Measurements from ENCODE around the gene CPLX1. TPM values are rescaled to one million over a fixed set of nuclear protein-coding genes. Genes with fewer than 3 reads are reported as not detected.

CPLX1 gene
- polyA plus RNA-seq, 1 donor (not counting 4 experiments of a cell fraction or from before 2014, with no cell fraction given) = 0.04 TPM

- H3K79me2 ChIP-seq (ENCODE audit: control insufficient read depth, insufficient read depth, low read length) = no peaks in the 10 kb centered on the region
- H3K4me2 ChIP-seq (ENCODE audit: control insufficient read depth, extremely low read depth, insufficient read depth, low read depth, low read length) = no peak overlapping the region
- dilution Hi-C loops (cut with MboI; ENCODE audit: extremely low pct_ligation_motif_present, low sequenced_read_pairs) = no loop called here
- H3K27ac ChIP-seq (ENCODE audit: control insufficient read depth, insufficient read depth, low read length) = no peak overlapping the region
- H3K9ac ChIP-seq (ENCODE audit: control insufficient read depth, extremely low read depth, insufficient read depth, low read length) = no peak overlapping the region
- FAIRE-seq = no peak
- no peaks in the 10 kb centered on the region for H3K9me1 ChIP-seq (ENCODE audit: control insufficient read depth, extremely low read depth, insufficient read depth, low read length)
- no peak for DNase-seq (ENCODE audit: low read depth, low spot score)
- no peaks in the 10 kb centered on the region for H3K9me3 ChIP-seq (ENCODE audit: control insufficient read depth, low read depth, low read length)
- H2AFZ ChIP-seq (ENCODE audit: control insufficient read depth, low read length) = no peak overlapping the region
- H4K20me1 ChIP-seq (ENCODE audit: control insufficient read depth, extremely low read depth, insufficient read depth, low read length) = no peaks in the 10 kb centered on the region
- TF ChIP-seq EZH2 (IDR thresholded peaks at IDR 0.05; ENCODE audit: low read length) = no peak
- TF ChIP-seq, protein P1, sequence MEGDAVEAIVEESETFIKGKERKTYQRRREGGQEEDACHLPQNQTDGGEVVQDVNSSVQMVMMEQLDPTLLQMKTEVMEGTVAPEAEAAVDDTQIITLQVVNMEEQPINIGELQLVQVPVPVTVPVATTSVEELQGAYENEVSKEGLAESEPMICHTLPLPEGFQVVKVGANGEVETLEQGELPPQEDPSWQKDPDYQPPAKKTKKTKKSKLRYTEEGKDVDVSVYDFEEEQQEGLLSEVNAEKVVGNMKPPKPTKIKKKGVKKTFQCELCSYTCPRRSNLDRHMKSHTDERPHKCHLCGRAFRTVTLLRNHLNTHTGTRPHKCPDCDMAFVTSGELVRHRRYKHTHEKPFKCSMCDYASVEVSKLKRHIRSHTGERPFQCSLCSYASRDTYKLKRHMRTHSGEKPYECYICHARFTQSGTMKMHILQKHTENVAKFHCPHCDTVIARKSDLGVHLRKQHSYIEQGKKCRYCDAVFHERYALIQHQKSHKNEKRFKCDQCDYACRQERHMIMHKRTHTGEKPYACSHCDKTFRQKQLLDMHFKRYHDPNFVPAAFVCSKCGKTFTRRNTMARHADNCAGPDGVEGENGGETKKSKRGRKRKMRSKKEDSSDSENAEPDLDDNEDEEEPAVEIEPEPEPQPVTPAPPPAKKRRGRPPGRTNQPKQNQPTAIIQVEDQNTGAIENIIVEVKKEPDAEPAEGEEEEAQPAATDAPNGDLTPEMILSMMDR (optimal IDR thresholded peaks at IDR 0.05 in 1 of 3, IDR thresholded peaks at IDR 0.05 in 1 of 3, conservative IDR thresholded peaks at IDR 0.05 in 1 of 3; ENCODE audit: extremely low read depth in 1 of 3, insufficient read depth in 2 of 3, low read length in 3 of 3) = no peak
- no peaks in the 10 kb centered on the region for H3K27me3 ChIP-seq (ENCODE audit: control insufficient read depth, extremely low read depth, insufficient read depth, low read length)
- H3K4me1 ChIP-seq (ENCODE audit: control insufficient read depth, extremely low read depth, insufficient read depth, low read length) = no peaks in the 10 kb centered on the region
- no peak overlapping the region for H3K4me3 ChIP-seq (ENCODE audit: control insufficient read depth in 2 of 3, extremely low read depth in 1 of 3, insufficient read depth in 2 of 3, low read depth in 1 of 3, low read length in 3 of 3)
- H3K36me3 ChIP-seq (ENCODE audit: control insufficient read depth in 2 of 2, extremely low read depth in 1 of 2, insufficient read depth in 2 of 2, low read length in 2 of 2) = peaks cover 19 to 29% of the 10 kb centered on the region in 2 experiments
These were observed 43.8 kb upstream of the CPLX1 start for GRCh38 chr4:869776-870175.

GRCh38 chr4:868421-868820, 42.5 kb upstream of the CPLX1 start:
- Histone ChIP-seq H3K9ac (ENCODE audit: control insufficient read depth, extremely low read depth, insufficient read depth, low read length) (no peak overlapping the region), H3K9me1 (ENCODE audit: control insufficient read depth, extremely low read depth, insufficient read depth, low read length) (no peaks in the 10 kb centered on the region), H3K4me3 (ENCODE audit: control insufficient read depth in 2 of 3, extremely low read depth in 1 of 3, insufficient read depth in 2 of 3, low read depth in 1 of 3, low read length in 3 of 3) (no peak overlapping the region), H3K36me3 (ENCODE audit: control insufficient read depth in 2 of 2, extremely low read depth in 1 of 2, insufficient read depth in 2 of 2, low read length in 2 of 2) (peaks cover 22 to 27% of the 10 kb centered on the region in 2 experiments), H3K27ac (ENCODE audit: control insufficient read depth, insufficient read depth, low read length) (no peak overlapping the region), H3K27me3 (ENCODE audit: control insufficient read depth, extremely low read depth, insufficient read depth, low read length) (no peaks in the 10 kb centered on the region), H3K79me2 (ENCODE audit: control insufficient read depth, insufficient read depth, low read length) (no peaks in the 10 kb centered on the region), H3K9me3 (ENCODE audit: control insufficient read depth, low read depth, low read length) (no peaks in the 10 kb centered on the region), H3K4me2 (ENCODE audit: control insufficient read depth, extremely low read depth, insufficient read depth, low read depth, low read length) (no peak overlapping the region), H2AFZ (ENCODE audit: control insufficient read depth, low read length) (no peak overlapping the region), H3K4me1 (ENCODE audit: control insufficient read depth, extremely low read depth, insufficient read depth, low read length) (no peaks in the 10 kb centered on the region), H4K20me1 (ENCODE audit: control insufficient read depth, extremely low read depth, insufficient read depth, low read length) (no peaks in the 10 kb centered on the region)
- DNase-seq (ENCODE audit: low read depth, low spot score) (no peak), FAIRE-seq (no peak)
- no peak for TF ChIP-seq EZH2 (IDR thresholded peaks at IDR 0.05; ENCODE audit: low read length)
- TF ChIP-seq, protein P1 (optimal IDR thresholded peaks at IDR 0.05 in 1 of 3, IDR thresholded peaks at IDR 0.05 in 1 of 3, conservative IDR thresholded peaks at IDR 0.05 in 1 of 3; ENCODE audit: extremely low read depth in 1 of 3, insufficient read depth in 2 of 3, low read length in 3 of 3) = no peak
- dilution Hi-C loops (cut with MboI; ENCODE audit: extremely low pct_ligation_motif_present, low sequenced_read_pairs) = no loop called here

Data from keratinocyte (primary cell).